ENCODE results near the gene RFC1.
"Not testable (repeated sequence)": the region's sequence is repeated elsewhere in the genome, so short reads cannot be mapped to it uniquely, and the experiment has no call there.

RFC1 gene

GRCh38 chr4:39365830-39366771 lies at the start of gene RFC1:
Gene RFC1 (minus strand): TSS chr4:39366362. CDS start chr4:39366241, 121 bp downstream.
- DNase-seq: peak; percentile 69

- no peak for DNase-seq
Measured at GRCh38 chr4:39415678-39416283, 49.6 kb upstream of the RFC1 start.

- not testable (repeated sequence) for DNase-seq
Measured at GRCh38 chr4:39411561-39411960, 45.4 kb upstream of the RFC1 start.

- no peak for DNase-seq
Measured at GRCh38 chr4:39410415-39410814, 44.3 kb upstream of the RFC1 start.

GRCh38 chr4:39407584-39407885 lies 41.4 kb upstream of the RFC1 start:
- no peak for DNase-seq

GRCh38 chr4:39406763-39407583 lies 40.8 kb upstream of the RFC1 start, which contains the start of gene KLB:
Gene KLB (plus strand): TSS chr4:39406930. CDS start chr4:39406950, 20 bp downstream.
- no peak for DNase-seq

GRCh38 chr4:39401640-39402039 lies 35.5 kb upstream of the RFC1 start:
- not testable (repeated sequence) for DNase-seq

GRCh38 chr4:39394706-39395105 lies 28.5 kb upstream of the RFC1 start:
- no peak for DNase-seq

GRCh38 chr4:39390603-39391002 lies 24.4 kb upstream of the RFC1 start:
- DNase-seq: no peak

- DNase-seq: no peak
Measured at GRCh38 chr4:39384563-39384962, 18.4 kb upstream of the RFC1 start.

GRCh38 chr4:39383690-39384089 lies 17.5 kb upstream of the RFC1 start:
- DNase-seq: no peak

- DNase-seq: no peak
Measured at GRCh38 chr4:39375478-39375877, 9.3 kb upstream of the RFC1 start.

- DNase-seq: not testable (repeated sequence)
Measured at GRCh38 chr4:39371209-39371608, 5.0 kb upstream of the RFC1 start.

- DNase-seq: no peak
Measured at GRCh38 chr4:39369301-39369700, 3.1 kb upstream of the RFC1 start.

GRCh38 chr4:39367166-39367565 lies 1.0 kb upstream of the RFC1 start:
- DNase-seq: no peak

- DNase-seq: no peak
Measured at GRCh38 chr4:39365360-39365759, 802 bp downstream of the RFC1 start.

GRCh38 chr4:39363773-39364393 lies 2.3 kb downstream of the RFC1 start:
- no peak for DNase-seq

GRCh38 chr4:39362827-39363226 lies 3.3 kb downstream of the RFC1 start:
- no peak for DNase-seq

GRCh38 chr4:39360611-39361010 lies 5.6 kb downstream of the RFC1 start:
- DNase-seq: not testable (repeated sequence)

- DNase-seq: no peak
Measured at GRCh38 chr4:39357002-39357401, 9.2 kb downstream of the RFC1 start.

GRCh38 chr4:39354254-39354552 lies 12.0 kb downstream of the RFC1 start:
- no peak for DNase-seq

GRCh38 chr4:39353478-39354253 lies 12.5 kb downstream of the RFC1 start:
- no peak for DNase-seq

GRCh38 chr4:39353149-39353477 lies 13.0 kb downstream of the RFC1 start:
- not testable (repeated sequence) for DNase-seq

Data from NCI-H526 treated with DMSO at 0.1 percent for 48 hours (cell line).